Activated naive CD8-positive, alpha-beta T cell treated with anti-CD3 and anti-CD28 coated beads, Interleukin-2, amount 50 U/mL, for 24 hours (primary cell): ENCODE results near the gene C1QTNF8.

Source experiments
- ATAC-seq: fragments of 150-1000 bp; cut with Tn5 transposase; one replicate; pipeline ENCODE4 v1.10.0; 2021
- DNase-seq: peaks from one replicate; pipeline ENCODE4 v3.0.0; 2021
- H3K27ac Mint-ChIP-seq: one replicate; pipeline ENCODE4 v1.8.0; 2021; ENCODE audit warnings: mild to moderate bottlenecking, mixed read lengths
- H3K27me3 Mint-ChIP-seq: one replicate; pipeline ENCODE4 v1.8.0; 2021; ENCODE audit warnings: mixed read lengths
- H3K36me3 Mint-ChIP-seq: one replicate; pipeline ENCODE4 v1.8.0; 2021; ENCODE audit warnings: low read depth, mixed read lengths
- H3K4me1 Mint-ChIP-seq: one replicate; pipeline ENCODE4 v1.8.0; 2021; ENCODE audit warnings: mixed read lengths
- H3K4me3 Mint-ChIP-seq: one replicate; pipeline ENCODE4 v1.8.0; 2021; ENCODE audit warnings: mild to moderate bottlenecking, moderate library complexity, mixed read lengths
- H3K9me3 Mint-ChIP-seq: one replicate; pipeline ENCODE4 v1.8.0; 2021; ENCODE audit warnings: mixed read lengths

The C1QTNF8 gene

GRCh38 chr16:1132431-1132830, 36.4 kb upstream of the C1QTNF8 start:
- Mint-ChIP-seq H3K36me3 (no peaks in the 10 kb centered on the region), H3K27me3 (peaks cover 2% of the 10 kb centered on the region), H3K4me1 (no peaks in the 10 kb centered on the region), H3K27ac (no peak overlapping the region), H3K9me3 (no peaks in the 10 kb centered on the region), H3K4me3 (no peak overlapping the region)
- ATAC-seq (no peak), DNase-seq (no peak)

GRCh38 chr16:1131378-1131994, 35.4 kb upstream of the C1QTNF8 start:
- Mint-ChIP-seq H3K27me3 (peaks cover 2% of the 10 kb centered on the region), H3K9me3 (no peaks in the 10 kb centered on the region), H3K36me3 (no peaks in the 10 kb centered on the region), H3K27ac (no peak overlapping the region), H3K4me1 (no peaks in the 10 kb centered on the region), H3K4me3 (no peak overlapping the region)
- no peak for ATAC-seq
- DNase-seq: no peak

DNA sequence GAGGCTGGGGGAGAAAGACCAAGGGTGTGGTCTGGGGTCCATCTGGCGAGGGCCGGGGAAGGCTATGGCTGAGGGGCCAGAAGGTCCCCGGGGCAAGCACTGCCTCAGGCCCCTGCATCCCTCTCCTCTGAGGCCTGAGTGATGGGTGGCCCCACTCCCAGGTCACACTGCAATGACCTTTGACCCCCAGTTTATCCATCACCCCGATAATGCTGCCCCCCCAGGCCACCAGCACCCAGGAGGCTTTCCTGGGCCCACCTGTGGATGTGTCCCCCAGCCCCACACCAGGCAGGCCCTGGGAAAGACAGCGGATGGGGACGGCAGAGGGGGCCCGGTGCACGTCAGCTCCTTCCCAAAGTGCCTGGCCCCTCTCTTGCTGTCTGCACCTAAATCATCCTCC, 34.3 kb upstream of the C1QTNF8 start:
- Mint-ChIP-seq H3K4me3 (no peak overlapping the region), H3K27ac (no peak overlapping the region), H3K36me3 (no peaks in the 10 kb centered on the region), H3K9me3 (no peaks in the 10 kb centered on the region), H3K27me3 (no peaks in the 10 kb centered on the region), H3K4me1 (no peaks in the 10 kb centered on the region)
- ATAC-seq (no peak), DNase-seq (no peak)

- ATAC-seq (no peak), DNase-seq (no peak)
- Mint-ChIP-seq H3K4me3 (no peak overlapping the region), H3K9me3 (no peaks in the 10 kb centered on the region), H3K27me3 (no peaks in the 10 kb centered on the region), H3K36me3 (no peaks in the 10 kb centered on the region), H3K27ac (no peak overlapping the region), H3K4me1 (no peaks in the 10 kb centered on the region)
These were observed 33.3 kb upstream of the C1QTNF8 start for GRCh38 chr16:1129106-1129960.

DNA sequence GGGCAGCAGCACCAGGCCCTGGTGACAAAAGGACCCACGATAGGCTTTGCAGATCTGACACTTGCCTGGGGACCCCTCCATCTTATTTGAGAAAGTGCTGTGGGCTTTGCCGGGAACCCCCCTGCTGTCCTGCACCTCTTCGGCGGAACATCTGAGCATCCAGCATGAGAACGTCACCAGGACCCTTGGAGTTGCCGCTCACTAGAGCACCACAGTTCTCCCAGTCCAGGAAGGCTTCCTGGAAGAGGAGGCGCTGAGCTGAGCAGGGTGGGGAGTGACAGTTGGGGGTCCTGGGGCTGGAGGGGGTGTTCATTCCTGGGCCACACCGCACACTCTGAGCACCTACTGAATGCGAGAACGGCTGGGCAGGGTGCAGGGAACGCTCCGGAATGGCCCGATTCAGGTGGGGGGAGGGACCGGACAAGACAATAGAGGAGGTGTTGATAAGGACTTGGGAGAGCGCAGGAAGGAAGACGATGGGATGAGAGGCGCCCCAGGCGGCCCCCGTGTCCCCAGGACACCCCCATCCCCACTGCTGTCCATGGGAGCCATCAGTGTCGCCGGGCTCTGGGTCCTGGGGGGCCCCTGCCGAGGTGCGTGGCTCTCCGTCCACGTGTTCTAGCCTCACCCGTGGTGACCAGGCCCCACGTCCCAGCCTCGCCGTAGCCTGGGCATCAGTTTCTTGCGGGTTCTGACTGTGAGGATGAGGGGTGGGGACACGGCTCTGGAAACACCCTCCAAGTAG, 32.1 kb upstream of the C1QTNF8 start:
- no peak overlapping the region for H3K27ac Mint-ChIP-seq
- no peaks in the 10 kb centered on the region for H3K27me3 Mint-ChIP-seq
- no peak overlapping the region for H3K4me3 Mint-ChIP-seq
- ATAC-seq (no peak), DNase-seq (no peak)
- H3K9me3 Mint-ChIP-seq: no peaks in the 10 kb centered on the region
- no peaks in the 10 kb centered on the region for H3K36me3 Mint-ChIP-seq
- H3K4me1 Mint-ChIP-seq: no peaks in the 10 kb centered on the region

DNA sequence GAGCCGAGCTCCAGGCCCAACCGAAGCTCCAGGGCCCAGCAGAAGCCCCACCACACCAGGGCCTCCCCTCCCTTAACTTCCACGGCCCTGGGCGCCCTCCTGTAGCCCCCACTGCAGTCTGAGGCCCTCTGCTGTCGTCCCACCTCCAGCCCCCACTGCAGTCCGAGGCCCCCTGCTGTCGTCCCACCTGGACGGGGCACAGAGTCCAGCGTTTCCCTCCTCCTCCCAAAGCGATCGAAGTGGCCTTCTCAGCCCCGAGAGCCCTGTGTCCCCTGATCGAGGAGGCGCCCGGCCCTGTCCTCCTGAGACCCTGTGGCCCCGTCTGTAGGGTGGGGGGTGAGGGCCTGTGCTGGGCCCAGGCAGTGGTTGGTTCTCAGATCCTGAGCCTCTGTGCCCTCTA, 31.1 kb upstream of the C1QTNF8 start:
- H3K27me3 Mint-ChIP-seq: no peaks in the 10 kb centered on the region
- no peaks in the 10 kb centered on the region for H3K9me3 Mint-ChIP-seq
- no peaks in the 10 kb centered on the region for H3K4me1 Mint-ChIP-seq
- no peaks in the 10 kb centered on the region for H3K36me3 Mint-ChIP-seq
- H3K4me3 Mint-ChIP-seq: no peak overlapping the region
- ATAC-seq: no peak
- DNase-seq: no peak
- no peak overlapping the region for H3K27ac Mint-ChIP-seq

- Mint-ChIP-seq H3K9me3 (no peaks in the 10 kb centered on the region), H3K36me3 (no peaks in the 10 kb centered on the region), H3K4me1 (no peaks in the 10 kb centered on the region), H3K27ac (no peak overlapping the region), H3K27me3 (no peaks in the 10 kb centered on the region), H3K4me3 (no peak overlapping the region)
- DNase-seq (no peak), ATAC-seq (no peak)
These were observed 30.5 kb upstream of the C1QTNF8 start for GRCh38 chr16:1126586-1126985.

DNA sequence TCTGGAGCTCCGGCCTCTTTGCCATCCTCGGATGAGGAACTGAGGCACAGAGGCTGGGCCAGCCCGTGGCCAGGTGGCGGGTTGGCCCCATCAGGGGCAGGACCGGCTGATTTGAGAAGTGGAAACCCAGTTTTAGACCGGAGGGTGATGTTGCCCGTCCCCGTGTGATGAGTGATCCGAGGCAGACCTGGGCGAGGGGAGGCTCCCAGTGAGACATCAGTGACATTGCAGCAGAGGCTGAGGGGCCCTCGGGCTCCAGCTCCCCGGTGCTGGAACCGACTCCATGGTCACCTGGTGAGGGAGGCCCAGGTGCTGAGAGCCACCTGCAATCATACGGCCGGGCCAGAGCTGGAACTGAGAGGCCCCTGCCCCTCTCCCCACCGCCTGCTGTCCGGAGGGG, 30.0 kb upstream of the C1QTNF8 start:
- no peaks in the 10 kb centered on the region for H3K9me3 Mint-ChIP-seq
- DNase-seq (no peak), ATAC-seq (no peak)
- H3K27ac Mint-ChIP-seq: no peak overlapping the region
- H3K27me3 Mint-ChIP-seq: no peaks in the 10 kb centered on the region
- H3K4me3 Mint-ChIP-seq: no peak overlapping the region
- H3K36me3 Mint-ChIP-seq: no peaks in the 10 kb centered on the region
- H3K4me1 Mint-ChIP-seq: no peaks in the 10 kb centered on the region

DNA sequence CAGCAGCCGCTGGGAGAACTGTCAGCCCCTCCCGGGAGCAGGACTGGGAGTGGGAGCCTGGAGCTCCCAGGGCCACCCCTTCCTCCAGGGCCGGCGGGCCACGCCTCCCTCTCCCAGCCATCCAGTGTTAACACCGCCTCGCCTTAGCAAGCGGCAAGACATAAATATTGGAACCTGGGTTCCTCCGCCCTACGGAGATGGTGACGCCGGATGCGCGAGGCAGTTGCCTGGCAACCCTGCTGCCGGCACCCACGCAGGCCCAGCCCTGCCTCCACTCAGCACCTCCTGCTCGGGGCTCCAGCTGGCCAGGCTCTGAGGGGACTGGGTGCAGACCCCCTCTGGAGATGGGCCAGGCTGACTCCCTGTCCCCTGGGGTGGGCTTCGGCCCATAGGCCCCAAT, 29.4 kb upstream of the C1QTNF8 start:
- no peaks in the 10 kb centered on the region for H3K27me3 Mint-ChIP-seq
- peak; percentile 34 for DNase-seq
- peak; percentile 29 for ATAC-seq
- H3K27ac Mint-ChIP-seq: no peak overlapping the region
- no peaks in the 10 kb centered on the region for H3K36me3 Mint-ChIP-seq
- no peaks in the 10 kb centered on the region for H3K9me3 Mint-ChIP-seq
- no peak overlapping the region for H3K4me3 Mint-ChIP-seq
- no peaks in the 10 kb centered on the region for H3K4me1 Mint-ChIP-seq

- H3K27me3 Mint-ChIP-seq: no peaks in the 10 kb centered on the region
- H3K36me3 Mint-ChIP-seq: no peaks in the 10 kb centered on the region
- H3K27ac Mint-ChIP-seq: no peak overlapping the region
- H3K9me3 Mint-ChIP-seq: no peaks in the 10 kb centered on the region
- H3K4me3 Mint-ChIP-seq: no peak overlapping the region
- DNase-seq (no peak), ATAC-seq (no peak)
- no peaks in the 10 kb centered on the region for H3K4me1 Mint-ChIP-seq
These were observed 28.8 kb upstream of the C1QTNF8 start for GRCh38 chr16:1124795-1125194.

GRCh38 chr16:1124291-1124690, 28.2 kb upstream of the C1QTNF8 start:
- Mint-ChIP-seq H3K27me3 (no peaks in the 10 kb centered on the region), H3K27ac (no peak overlapping the region), H3K4me3 (no peak overlapping the region), H3K9me3 (no peaks in the 10 kb centered on the region), H3K4me1 (no peaks in the 10 kb centered on the region), H3K36me3 (no peaks in the 10 kb centered on the region)
- no peak for DNase-seq
- ATAC-seq: no peak

DNA sequence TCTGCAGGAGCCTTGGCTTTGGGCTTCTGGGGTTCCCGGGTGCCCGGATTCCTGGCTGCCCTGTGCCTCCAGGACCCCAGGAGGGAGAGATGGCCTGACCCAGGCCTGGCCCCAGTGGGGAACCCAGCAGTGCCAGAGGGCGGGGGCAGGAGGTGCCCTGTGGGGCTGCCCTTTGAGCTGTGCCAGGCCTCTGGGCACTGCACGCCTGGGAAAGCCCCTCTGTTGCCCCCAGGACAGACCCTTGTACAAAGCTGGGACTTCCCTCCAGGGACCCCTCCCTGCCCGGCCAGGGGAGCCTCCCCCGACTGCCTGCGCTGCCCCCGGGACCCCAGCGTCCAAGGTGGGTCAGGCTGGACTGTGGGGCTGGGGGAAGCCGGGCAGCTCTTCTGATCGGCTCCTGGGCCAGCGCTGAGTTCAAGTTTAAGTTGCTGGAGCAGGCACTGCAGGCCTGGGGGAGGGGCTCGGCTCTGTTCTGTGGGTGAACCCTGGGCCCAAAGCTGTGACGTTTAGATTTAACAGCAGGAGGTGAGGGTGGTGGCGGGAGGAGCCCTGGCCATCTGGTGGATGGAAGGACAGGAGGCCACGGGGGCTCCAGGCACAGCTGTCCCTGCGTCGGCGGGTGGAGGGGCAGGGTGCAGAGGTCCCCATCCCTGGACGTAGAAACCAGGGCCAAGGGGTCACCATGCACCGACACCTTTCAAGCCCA, 27.6 kb upstream of the C1QTNF8 start:
- no peaks in the 10 kb centered on the region for H3K4me1 Mint-ChIP-seq
- no peak overlapping the region for H3K4me3 Mint-ChIP-seq
- ATAC-seq (no peak), DNase-seq (no peak)
- no peak overlapping the region for H3K27ac Mint-ChIP-seq
- no peaks in the 10 kb centered on the region for H3K36me3 Mint-ChIP-seq
- no peaks in the 10 kb centered on the region for H3K27me3 Mint-ChIP-seq
- H3K9me3 Mint-ChIP-seq: no peaks in the 10 kb centered on the region

GRCh38 chr16:1122398-1122765, 26.3 kb upstream of the C1QTNF8 start:
- H3K27me3 Mint-ChIP-seq: no peaks in the 10 kb centered on the region
- H3K9me3 Mint-ChIP-seq: no peaks in the 10 kb centered on the region
- H3K4me3 Mint-ChIP-seq: no peak overlapping the region
- no peak for ATAC-seq
- no peak for DNase-seq
- no peaks in the 10 kb centered on the region for H3K4me1 Mint-ChIP-seq
- H3K27ac Mint-ChIP-seq: no peak overlapping the region
- no peaks in the 10 kb centered on the region for H3K36me3 Mint-ChIP-seq

- Mint-ChIP-seq H3K4me3 (no peak overlapping the region), H3K27ac (no peak overlapping the region), H3K4me1 (no peaks in the 10 kb centered on the region), H3K27me3 (no peaks in the 10 kb centered on the region), H3K9me3 (no peaks in the 10 kb centered on the region), H3K36me3 (no peaks in the 10 kb centered on the region)
- ATAC-seq: no peak
- no peak for DNase-seq
These were observed 25.8 kb upstream of the C1QTNF8 start for GRCh38 chr16:1121601-1122397.
